D721Med (cell line): ENCODE data around the gene ADGRB3.

Experiments
- DNase-seq: peaks from one replicate; pipeline ENCODE4 v3.0.0; 2011; ENCODE audit warnings: low spot score; ENCODE audit not compliant: insufficient read length
- FAIRE-seq: peaks from 2 replicates; lab custom pipeline; 2011; peaks lifted over from hg19 to GRCh38; lab: Jason Lieb, UNC
- TF ChIP-seq, protein P1 (sequence below): IDR thresholded peaks from 2 replicates; pipeline ENCODE4 v1.5.1; 2012; ENCODE audit warnings: mild to moderate bottlenecking, control low read depth; ENCODE audit not compliant: insufficient read depth; ENCODE audit errors: missing control alignments

The ADGRB3 gene

DNA sequence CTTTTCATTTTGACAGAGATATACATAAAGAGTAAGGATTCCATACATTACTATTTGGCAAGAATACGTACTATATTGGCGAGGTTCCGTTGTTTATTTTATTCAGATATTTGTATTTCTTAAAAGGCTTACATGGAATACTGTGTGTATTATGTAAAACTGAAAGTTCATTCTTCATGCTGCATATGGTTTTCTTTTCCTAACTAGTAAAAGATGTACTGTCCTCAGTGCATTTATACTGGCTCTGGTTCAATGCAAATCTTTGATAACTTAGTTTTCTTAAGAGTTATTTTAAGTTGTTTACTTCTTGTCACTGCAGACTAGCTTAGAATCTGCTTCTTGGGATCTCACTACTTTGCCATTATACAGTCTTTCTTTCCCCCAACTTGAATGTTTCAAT, 42.0 kb downstream of the ADGRB3 start:
- DNase-seq (no peak), FAIRE-seq (no peak)
- TF ChIP-seq, protein P1, sequence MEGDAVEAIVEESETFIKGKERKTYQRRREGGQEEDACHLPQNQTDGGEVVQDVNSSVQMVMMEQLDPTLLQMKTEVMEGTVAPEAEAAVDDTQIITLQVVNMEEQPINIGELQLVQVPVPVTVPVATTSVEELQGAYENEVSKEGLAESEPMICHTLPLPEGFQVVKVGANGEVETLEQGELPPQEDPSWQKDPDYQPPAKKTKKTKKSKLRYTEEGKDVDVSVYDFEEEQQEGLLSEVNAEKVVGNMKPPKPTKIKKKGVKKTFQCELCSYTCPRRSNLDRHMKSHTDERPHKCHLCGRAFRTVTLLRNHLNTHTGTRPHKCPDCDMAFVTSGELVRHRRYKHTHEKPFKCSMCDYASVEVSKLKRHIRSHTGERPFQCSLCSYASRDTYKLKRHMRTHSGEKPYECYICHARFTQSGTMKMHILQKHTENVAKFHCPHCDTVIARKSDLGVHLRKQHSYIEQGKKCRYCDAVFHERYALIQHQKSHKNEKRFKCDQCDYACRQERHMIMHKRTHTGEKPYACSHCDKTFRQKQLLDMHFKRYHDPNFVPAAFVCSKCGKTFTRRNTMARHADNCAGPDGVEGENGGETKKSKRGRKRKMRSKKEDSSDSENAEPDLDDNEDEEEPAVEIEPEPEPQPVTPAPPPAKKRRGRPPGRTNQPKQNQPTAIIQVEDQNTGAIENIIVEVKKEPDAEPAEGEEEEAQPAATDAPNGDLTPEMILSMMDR, result no peak

DNA sequence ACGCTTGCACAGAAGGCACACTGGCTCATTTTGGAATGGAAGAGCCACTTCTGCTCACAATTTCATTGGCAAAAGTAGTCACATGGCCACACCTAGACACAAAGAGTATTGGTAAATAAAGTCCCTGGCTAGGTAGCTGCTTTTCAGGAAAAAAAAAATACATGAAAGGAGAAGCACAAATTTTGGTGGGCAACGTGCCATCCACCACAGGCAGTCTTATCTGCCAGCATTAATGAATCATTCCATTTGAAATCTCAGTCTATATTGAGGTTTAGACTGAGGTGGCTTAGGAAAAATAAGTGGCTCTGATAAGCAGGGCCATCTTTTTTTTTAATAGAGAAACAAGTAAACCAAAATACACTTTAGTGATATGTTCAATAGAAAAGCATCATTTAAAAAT, 44.3 kb downstream of the ADGRB3 start:
- TF ChIP-seq, protein P1, result no peak
- FAIRE-seq (no peak), DNase-seq (no peak)

DNA sequence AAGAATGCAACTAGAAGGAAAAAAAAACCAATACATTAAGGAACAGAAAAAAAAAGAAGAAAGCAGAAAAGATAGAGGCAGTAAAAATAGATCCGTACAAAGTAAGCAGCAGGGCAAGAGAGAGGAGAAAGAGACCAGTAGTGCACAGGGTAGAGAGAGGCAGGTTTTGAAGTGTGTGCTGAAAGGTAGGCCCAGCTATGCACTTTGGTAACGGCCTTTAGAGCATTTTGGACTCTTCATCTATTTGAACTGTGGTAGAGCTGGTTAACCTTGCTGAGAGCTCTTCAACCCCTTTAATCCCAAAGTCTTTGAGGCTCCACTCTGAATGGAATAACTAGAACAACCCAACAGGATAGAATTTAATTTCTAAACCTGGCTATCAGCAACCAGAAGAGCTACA, 45.2 kb downstream of the ADGRB3 start:
- FAIRE-seq (no peak), DNase-seq (no peak)
- TF ChIP-seq, protein P1, result no peak

DNA sequence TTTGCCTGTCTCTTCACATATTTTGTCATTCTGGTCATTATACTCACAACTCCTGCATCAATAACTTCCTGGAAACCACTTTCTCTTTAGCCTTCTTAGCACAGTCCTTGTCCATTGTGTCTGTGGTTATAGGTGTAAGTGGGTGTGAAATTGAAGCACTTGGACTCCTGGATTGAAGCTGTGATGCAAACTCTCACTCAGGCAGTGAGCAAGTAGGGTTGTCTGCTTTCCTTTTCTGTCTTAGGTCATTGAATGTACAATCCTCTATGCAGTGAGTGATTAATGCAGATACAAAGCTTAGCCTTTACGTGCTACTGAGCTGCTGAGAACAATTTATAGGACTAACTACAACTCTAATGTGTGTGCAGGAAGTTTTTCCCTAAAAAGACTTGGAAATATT, 54.8 kb downstream of the ADGRB3 start:
- DNase-seq (no peak), FAIRE-seq (peak; percentile 41)
- TF ChIP-seq, protein P1, result no peak

DNA sequence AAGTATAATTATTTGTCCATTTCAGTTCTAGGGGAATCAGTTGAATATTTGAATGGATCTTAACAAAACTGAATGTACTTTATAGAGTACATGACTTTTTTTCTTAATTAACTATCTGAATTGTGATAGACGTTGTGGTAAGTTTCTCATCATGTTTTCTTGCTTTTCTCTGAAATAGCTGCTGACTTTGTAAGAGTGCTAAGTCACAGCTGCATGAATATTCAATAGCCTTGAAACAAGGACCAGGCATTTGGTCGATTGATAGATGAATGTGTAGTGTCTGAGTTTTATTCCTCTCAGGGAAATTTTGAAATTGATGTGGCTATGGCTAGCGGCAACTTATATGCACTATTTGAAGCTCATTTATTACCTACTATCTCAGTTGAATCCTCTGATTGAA, 56.0 kb downstream of the ADGRB3 start:
- FAIRE-seq, result no peak

DNA sequence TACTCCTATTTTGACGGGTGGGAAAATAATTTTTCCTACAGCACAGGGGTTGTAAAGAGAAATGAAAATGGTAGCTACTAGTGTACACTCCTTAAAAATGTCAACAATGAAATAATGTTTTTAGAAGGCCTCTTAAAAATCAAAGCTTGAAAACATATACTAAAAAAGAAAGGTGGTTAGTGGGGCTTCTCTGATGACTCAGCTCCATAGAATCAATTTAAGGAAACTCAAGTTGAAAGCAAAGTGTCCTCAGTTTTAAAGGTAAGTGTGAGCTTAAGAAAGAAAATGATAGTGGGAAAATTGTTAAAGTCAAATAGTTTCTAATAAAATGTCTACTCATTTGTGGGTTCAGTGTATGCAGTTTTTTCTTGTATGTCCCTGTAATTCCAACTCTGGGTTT, 58.2 kb downstream of the ADGRB3 start:
- FAIRE-seq, result no peak
- TF ChIP-seq, protein P1, result no peak
- DNase-seq, result no peak

More for the DNA sequence above, 56.0 kb downstream of the ADGRB3 start:
- no peak for DNase-seq
- TF ChIP-seq, protein P1, result no peak

DNA sequence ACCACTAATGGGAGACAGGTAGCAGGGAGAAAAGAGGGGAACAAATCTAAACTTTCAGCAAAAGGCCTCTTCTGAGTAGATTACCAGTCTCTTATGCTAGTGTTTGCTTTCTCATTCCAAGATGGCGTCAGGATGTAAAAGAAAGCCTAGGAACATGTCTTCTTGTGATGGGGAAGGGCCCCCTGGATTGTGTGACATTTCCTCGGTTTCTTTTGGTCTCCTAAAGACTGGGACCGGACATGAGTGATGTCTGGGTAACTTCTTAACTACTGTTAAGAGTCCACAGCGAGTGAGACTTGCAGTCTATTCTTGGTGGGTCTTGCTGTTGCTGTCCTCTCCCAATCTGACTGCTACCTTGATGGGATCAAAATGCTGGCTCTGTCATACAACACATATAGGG, 60.3 kb downstream of the ADGRB3 start:
- FAIRE-seq (no peak), DNase-seq (no peak)
- TF ChIP-seq, protein P1, result no peak
